HepG2 (cell line): ENCODE data around the gene MGAT4D. TPM values are rescaled to one million over a fixed set of nuclear protein-coding genes. Genes with fewer than 3 reads are reported as not detected.
A peak's percentile ranks its signal among the peaks of the same experiment; 100 is the strongest.

Experiments
- ARNTL ChIP-seq: sonication (generic); formaldehyde crosslinking; IDR thresholded peaks from 2 replicates; pipeline ENCODE4 v1.4.0; 2020; ENCODE audit warnings: mild to moderate bottlenecking, missing genetic modification reagents
- BHLHE40 ChIP-seq: IDR thresholded peaks from 2 replicates; pipeline ENCODE4 v1.6.1; 2011; ENCODE audit warnings: low read length, improper control_type of control experiment
- CBX1 ChIP-seq: IDR thresholded peaks from one replicate; pipeline ENCODE4 v1.6.1; 2016; ENCODE audit warnings: antibody characterized with exemption, low read depth
- DR1 ChIP-seq: sonication (generic); formaldehyde crosslinking; IDR thresholded peaks from 2 replicates; pipeline ENCODE4 v1.8.0; 2021; ENCODE audit warnings: mild to moderate bottlenecking, missing genetic modification reagents, inconsistent platforms
- DZIP1 ChIP-seq: sonication (generic); formaldehyde crosslinking; IDR thresholded peaks from 2 replicates; pipeline ENCODE4 v1.5.0; 2020; ENCODE audit warnings: mild to moderate bottlenecking, missing genetic modification reagents
- ELF1 ChIP-seq: sonication (generic); formaldehyde crosslinking; IDR thresholded peaks from 2 replicates; pipeline ENCODE4 v1.4.0; 2020; ENCODE audit warnings: missing genetic modification reagents
- HMG20B ChIP-seq: conservative IDR thresholded peaks from 2 replicates; pipeline ENCODE4 v1.6.1; 2016; ENCODE audit warnings: missing genetic modification reagents, missing compliant biosample characterization
- IKZF1 ChIP-seq: fragments of 450-650 bp; IDR thresholded peaks from 2 replicates; pipeline ENCODE4 v1.7.1; 2016
- IKZF4 ChIP-seq: sonication (generic); formaldehyde crosslinking; IDR thresholded peaks from 2 replicates; pipeline ENCODE4 v1.5.1; 2020; ENCODE audit warnings: borderline replicate concordance, mild to moderate bottlenecking, low read depth, missing genetic modification reagents; ENCODE audit errors: not compliant biosample characterization
- MAFK ChIP-seq, 2 experiments: IDR thresholded peaks in 1 of 2; conservative IDR thresholded peaks in 1 of 2; 2 replicates each; pipeline ENCODE4 v1.6.1; 2011; ENCODE audit warnings: improper control_type of control experiment in 2 of 2, low read length in 2 of 2
- MAX ChIP-seq: IDR thresholded peaks from 2 replicates; pipeline ENCODE4 v1.6.1; 2012; ENCODE audit warnings: inconsistent platforms
- MTERF4 ChIP-seq: sonication (generic); formaldehyde crosslinking; IDR thresholded peaks from 2 replicates; pipeline ENCODE4 v1.8.0; 2023; ENCODE audit warnings: mild to moderate bottlenecking, missing genetic modification reagents
- MTF2 ChIP-seq: sonication (generic); formaldehyde crosslinking; IDR thresholded peaks from 2 replicates; pipeline ENCODE4 v1.5.0; 2020; ENCODE audit warnings: missing genetic modification reagents, borderline replicate concordance
- PLSCR1 ChIP-seq: sonication (generic); formaldehyde crosslinking; IDR thresholded peaks from 2 replicates; pipeline ENCODE4 v1.5.0; 2020; ENCODE audit warnings: missing genetic modification reagents, mild to moderate bottlenecking, borderline replicate concordance
- POLR2A ChIP-seq, 2 experiments: IDR thresholded peaks; 2 replicates each; pipeline ENCODE4 v1.6.1; 2011; ENCODE audit warnings: low read depth in 2 of 2, low read length in 2 of 2, mild to moderate bottlenecking in 1 of 2, moderate library complexity in 1 of 2; ENCODE audit not compliant: insufficient read depth in 1 of 2
- PRPF4 ChIP-seq: fragments of 200-400 bp; formaldehyde crosslinking; IDR thresholded peaks from 2 replicates; pipeline ENCODE4 v1.6.1; 2016; ENCODE audit warnings: low read length, low read depth; ENCODE audit not compliant: poor library complexity, severe bottlenecking
- RFX3 ChIP-seq: IDR thresholded peaks from 2 replicates; pipeline ENCODE4 v1.6.1; 2016; ENCODE audit warnings: missing biosample characterization, missing genetic modification reagents
- SNRNP70 ChIP-seq: fragments of 200-400 bp; formaldehyde crosslinking; IDR thresholded peaks from 2 replicates; pipeline ENCODE4 v1.6.1; 2017; ENCODE audit warnings: mild to moderate bottlenecking, low read depth, low read length, moderate library complexity
- SP4 ChIP-seq: sonication (generic); formaldehyde crosslinking; IDR thresholded peaks from 2 replicates; pipeline ENCODE4 v1.8.1; 2023; ENCODE audit warnings: mild to moderate bottlenecking, missing genetic modification reagents
- TRIM22 ChIP-seq: fragments of 450-650 bp; IDR thresholded peaks from 2 replicates; pipeline ENCODE4 v1.6.1; 2017
- ZFP36L1 ChIP-seq: sonication (generic); formaldehyde crosslinking; IDR thresholded peaks from 2 replicates; pipeline ENCODE4 v1.8.0; 2022; ENCODE audit warnings: mild to moderate bottlenecking, missing genetic modification reagents, moderate library complexity
- ZKSCAN8 ChIP-seq: IDR thresholded peaks from 2 replicates; pipeline ENCODE4 v1.6.1; 2016; ENCODE audit warnings: borderline replicate concordance, missing genetic modification reagents, missing compliant biosample characterization
- ZNF207 ChIP-seq: fragments of 450-650 bp; IDR thresholded peaks from 2 replicates; pipeline ENCODE4 v1.6.1; 2016; ENCODE audit warnings: antibody characterized with exemption, borderline replicate concordance
- ZNF251 ChIP-seq: sonication (generic); formaldehyde crosslinking; IDR thresholded peaks from 2 replicates; pipeline ENCODE4 v1.9.0; 2021; ENCODE audit warnings: mild to moderate bottlenecking, missing genetic modification reagents
- ZNF569 ChIP-seq: sonication (generic); formaldehyde crosslinking; IDR thresholded peaks from 2 replicates; pipeline ENCODE4 v1.5.0; 2020; ENCODE audit warnings: mild to moderate bottlenecking, missing genetic modification reagents, moderate library complexity, borderline replicate concordance
- ZNF597 ChIP-seq: sonication (generic); formaldehyde crosslinking; IDR thresholded peaks from 2 replicates; pipeline ENCODE4 v1.5.0; 2020; ENCODE audit warnings: missing genetic modification reagents
- polyA plus RNA-seq, 8 experiments: library from polyadenylated mRNA; depleted of rRNA in 3 of 8; stranded (reverse) in 7 of 8; unstranded in 1 of 8; fragments of >200 nt; fragmentation: Illumina TruSeq in 4 of 8; extraction: Trizol in 4 of 8; gene quantifications; 2 replicates each; pipeline versions ENCODE4 v1.2.1 to v1.2.3, GENCODE V29; 2011 to 2016; ENCODE audit warnings: low read depth in 4 of 8, missing spikeins in 1 of 8, mixed read lengths in 1 of 8; ENCODE audit not compliant: insufficient read depth in 1 of 8
- total RNA-seq, 5 experiments: library from RNA; depleted of rRNA; stranded (reverse); fragments of >200 nt; fragmentation: Illumina TruSeq; extraction: Trizol; gene quantifications; 2 replicates each; pipeline ENCODE4 v1.2.3, GENCODE V29; 2016; ENCODE audit warnings: low read depth in 1 of 5

The MGAT4D gene
- total and polyA plus RNA-seq, 2 of the 13 experiments (the other 11 are each of a cell fraction or from before 2014, with no cell fraction given) = not detected

- no peak for TF ChIP-seq ZNF569 (CRISPR knock-in tag)
- peak; percentile 82 for TF ChIP-seq MAX
- no peak for TF ChIP-seq ZFP36L1 (CRISPR knock-in tag)
- TF ChIP-seq PRPF4 = no peak
- no peak for TF ChIP-seq ZNF251 (CRISPR knock-in tag)
- no peak for TF ChIP-seq IKZF1
- TF ChIP-seq CBX1 = no peak
- TF ChIP-seq ZNF207 = no peak
- no peak for TF ChIP-seq ZNF597 (CRISPR knock-in tag)
- TF ChIP-seq ARNTL (CRISPR knock-in tag) = no peak
- TF ChIP-seq RFX3 (CRISPR knock-in tag) = no peak
- TF ChIP-seq HMG20B (CRISPR knock-in tag) = no peak
- no peak for TF ChIP-seq SNRNP70
- no peak for TF ChIP-seq DR1 (CRISPR knock-in tag)
- no peak for TF ChIP-seq MTF2 (CRISPR knock-in tag)
- TF ChIP-seq SP4 (CRISPR knock-in tag) = no peak
- TF ChIP-seq IKZF4 (CRISPR knock-in tag) = no peak
- TF ChIP-seq MTERF4 (CRISPR knock-in tag) = no peak
- no peak for TF ChIP-seq TRIM22
- no peak for TF ChIP-seq MAFK (conservative IDR thresholded peaks at IDR 0.05 in 1 of 2, IDR thresholded peaks at IDR 0.05 in 1 of 2; ENCODE audit: low read length in 2 of 2)
- TF ChIP-seq BHLHE40 = no peak
- no peak for TF ChIP-seq PLSCR1 (CRISPR knock-in tag)
- TF ChIP-seq DZIP1 (CRISPR knock-in tag) = no peak
- TF ChIP-seq ZKSCAN8 (CRISPR knock-in tag) = peak; percentile 40; the same call in 1 of the 2 replicates
- peak in 1 of 2 experiments; percentile 32; a peak in 1 of 4 replicates for TF ChIP-seq POLR2A (IDR thresholded peaks at IDR 0.05; ENCODE audit: insufficient read depth in 1 of 2, low read depth in 2 of 2, low read length in 2 of 2)
- peak; percentile 59; the same call in 1 of the 2 replicates for TF ChIP-seq ELF1 (CRISPR knock-in tag)
Measured at GRCh38 chr4:140529434-140529833, 31.3 kb upstream of the MGAT4D start (continued).
